ENCODE results near the gene PRDX3.

Gene PRDX3

GRCh38 chr10:119221201-119221600 lies 42.6 kb upstream of the PRDX3 start:
- TF ChIP-seq, protein P1, sequence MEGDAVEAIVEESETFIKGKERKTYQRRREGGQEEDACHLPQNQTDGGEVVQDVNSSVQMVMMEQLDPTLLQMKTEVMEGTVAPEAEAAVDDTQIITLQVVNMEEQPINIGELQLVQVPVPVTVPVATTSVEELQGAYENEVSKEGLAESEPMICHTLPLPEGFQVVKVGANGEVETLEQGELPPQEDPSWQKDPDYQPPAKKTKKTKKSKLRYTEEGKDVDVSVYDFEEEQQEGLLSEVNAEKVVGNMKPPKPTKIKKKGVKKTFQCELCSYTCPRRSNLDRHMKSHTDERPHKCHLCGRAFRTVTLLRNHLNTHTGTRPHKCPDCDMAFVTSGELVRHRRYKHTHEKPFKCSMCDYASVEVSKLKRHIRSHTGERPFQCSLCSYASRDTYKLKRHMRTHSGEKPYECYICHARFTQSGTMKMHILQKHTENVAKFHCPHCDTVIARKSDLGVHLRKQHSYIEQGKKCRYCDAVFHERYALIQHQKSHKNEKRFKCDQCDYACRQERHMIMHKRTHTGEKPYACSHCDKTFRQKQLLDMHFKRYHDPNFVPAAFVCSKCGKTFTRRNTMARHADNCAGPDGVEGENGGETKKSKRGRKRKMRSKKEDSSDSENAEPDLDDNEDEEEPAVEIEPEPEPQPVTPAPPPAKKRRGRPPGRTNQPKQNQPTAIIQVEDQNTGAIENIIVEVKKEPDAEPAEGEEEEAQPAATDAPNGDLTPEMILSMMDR (conservative IDR thresholded peaks at IDR 0.05; ENCODE audit: control insufficient read depth, insufficient read depth, low read depth, low read length), result no peak
- no peak overlapping the region for H3K4me3 ChIP-seq (ENCODE audit: control insufficient read depth, low read depth, low read length)
- DNase-seq (ENCODE audit: low read depth), result no peak

GRCh38 chr10:119219871-119220270 lies 41.3 kb upstream of the PRDX3 start:
- H3K4me3 ChIP-seq (ENCODE audit: control insufficient read depth, low read depth, low read length), result no peak overlapping the region
- TF ChIP-seq, protein P1 (conservative IDR thresholded peaks at IDR 0.05; ENCODE audit: control insufficient read depth, insufficient read depth, low read depth, low read length), result no peak
- peak; percentile 44 for DNase-seq (ENCODE audit: low read depth)

- H3K4me3 ChIP-seq (ENCODE audit: control insufficient read depth, low read depth, low read length), result no peak overlapping the region
- no peak for DNase-seq (ENCODE audit: low read depth)
- TF ChIP-seq, protein P1 (conservative IDR thresholded peaks at IDR 0.05; ENCODE audit: control insufficient read depth, insufficient read depth, low read depth, low read length), result no peak
These were observed 39.4 kb upstream of the PRDX3 start for GRCh38 chr10:119217991-119218490.

- H3K4me3 ChIP-seq (ENCODE audit: control insufficient read depth, low read depth, low read length), result no peak overlapping the region
- TF ChIP-seq, protein P1 (conservative IDR thresholded peaks at IDR 0.05; ENCODE audit: control insufficient read depth, insufficient read depth, low read depth, low read length), result no peak
- no peak for DNase-seq (ENCODE audit: low read depth)
These were observed 38.8 kb upstream of the PRDX3 start for GRCh38 chr10:119217401-119217800.

DNA sequence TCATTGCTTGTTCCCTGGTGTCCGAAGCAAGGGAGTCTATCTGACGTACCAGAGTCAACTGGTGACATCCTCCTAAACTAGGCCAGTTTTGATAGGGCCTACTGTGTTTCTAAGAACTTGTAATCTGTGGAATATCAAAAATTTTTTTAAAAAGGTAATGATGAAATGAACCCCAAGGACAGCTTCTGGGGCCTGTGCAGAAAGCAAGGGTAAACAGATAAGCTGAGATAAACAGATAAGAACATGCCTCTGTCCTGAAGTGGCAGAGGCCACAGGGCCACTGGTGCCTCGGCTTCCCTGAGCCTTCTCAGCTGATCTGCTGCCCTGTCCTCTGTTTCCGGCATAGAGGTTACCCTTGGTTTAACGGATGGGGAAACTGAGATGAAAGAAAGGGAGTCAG lies 37.5 kb upstream of the PRDX3 start:
- no peak for DNase-seq (ENCODE audit: low read depth)
- no peak overlapping the region for H3K4me3 ChIP-seq (ENCODE audit: control insufficient read depth, low read depth, low read length)
- TF ChIP-seq, protein P1 (conservative IDR thresholded peaks at IDR 0.05; ENCODE audit: control insufficient read depth, insufficient read depth, low read depth, low read length), result no peak

DNA sequence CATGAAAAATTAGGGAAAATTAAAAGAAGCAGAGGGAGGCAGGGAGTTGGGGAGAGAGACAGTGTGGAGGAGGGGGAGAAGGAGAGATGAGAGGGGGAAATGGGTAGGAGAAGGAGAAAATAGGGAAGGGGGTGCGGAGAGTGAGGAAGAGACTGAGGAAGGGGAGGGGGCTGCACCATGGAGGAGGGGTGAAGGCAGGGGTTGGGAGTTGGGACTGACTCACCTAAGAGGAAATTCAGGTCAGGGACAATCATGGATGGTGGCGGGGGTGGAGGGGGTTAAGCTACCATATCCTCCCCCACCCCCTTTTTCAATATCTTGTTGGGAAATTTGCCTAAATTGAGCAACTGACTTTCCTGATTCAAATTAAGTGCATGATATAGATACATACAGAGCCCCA lies 36.8 kb upstream of the PRDX3 start:
- DNase-seq (ENCODE audit: low read depth), result no peak
- TF ChIP-seq, protein P1 (conservative IDR thresholded peaks at IDR 0.05; ENCODE audit: control insufficient read depth, insufficient read depth, low read depth, low read length), result no peak
- H3K4me3 ChIP-seq (ENCODE audit: control insufficient read depth, low read depth, low read length), result no peak overlapping the region

Data from fibroblast of mammary gland (primary cell).